H9 (cell line): ENCODE results near the gene NEURL1B. TPM values are rescaled to one million over a fixed set of nuclear protein-coding genes. Genes with fewer than 3 reads are reported as not detected.

ENCODE experiments used
- DNase-seq: peaks from one replicate; pipeline ENCODE4 v3.0.0-alpha.2; 2017
- H2AFZ ChIP-seq: one replicate; pipeline ENCODE4 v1.6.1; 2013; ENCODE audit warnings: mild to moderate bottlenecking, low read length, control low read depth, moderate library complexity
- H2AK5ac ChIP-seq: 2 replicates; pipeline ENCODE4 v1.6.1; 2013; ENCODE audit warnings: low read length, control low read depth, mixed read lengths; ENCODE audit not compliant: insufficient read length
- H2BK120ac ChIP-seq: one replicate; pipeline ENCODE4 v1.6.1; 2013; ENCODE audit warnings: low read depth, mild to moderate bottlenecking, low read length, control low read depth, inconsistent platforms; ENCODE audit not compliant: poor library complexity, severe bottlenecking
- H2BK12ac ChIP-seq: 2 replicates; pipeline ENCODE4 v1.6.1; 2013; ENCODE audit warnings: low read length, control low read depth, mixed read lengths, low read depth; ENCODE audit not compliant: insufficient read length
- H2BK15ac ChIP-seq: 2 replicates; pipeline ENCODE4 v1.6.1; 2013; ENCODE audit warnings: low read depth, low read length, control low read depth
- H2BK20ac ChIP-seq: one replicate; pipeline ENCODE4 v1.6.1; 2013; ENCODE audit warnings: low read depth, mild to moderate bottlenecking, low read length, control low read depth, inconsistent platforms; ENCODE audit not compliant: poor library complexity, severe bottlenecking
- H2BK5ac ChIP-seq: 2 replicates; pipeline ENCODE4 v1.6.1; 2013; ENCODE audit warnings: low read length, control low read depth, mixed read lengths; ENCODE audit not compliant: insufficient read length
- H3K14ac ChIP-seq: 2 replicates; pipeline ENCODE4 v1.6.1; 2013; ENCODE audit warnings: low read length, control low read depth; ENCODE audit not compliant: insufficient read depth
- H3K18ac ChIP-seq: 2 replicates; pipeline ENCODE4 v1.6.1; 2013; ENCODE audit warnings: low read depth, mild to moderate bottlenecking, mixed read lengths, low read length, control low read depth; ENCODE audit not compliant: insufficient read length
- H3K23ac ChIP-seq: 2 replicates; pipeline ENCODE4 v1.6.1; 2013; ENCODE audit warnings: low read length, control low read depth, mixed read lengths, low read depth; ENCODE audit not compliant: insufficient read length
- H3K23me2 ChIP-seq: 2 replicates; pipeline ENCODE4 v1.6.1; 2013; ENCODE audit warnings: low read depth, mild to moderate bottlenecking, mixed read lengths, low read length, control low read depth; ENCODE audit not compliant: insufficient read length, poor library complexity, severe bottlenecking
- H3K27ac ChIP-seq: 2 replicates; pipeline ENCODE4 v1.5.1; 2013; ENCODE audit warnings: low read length, control low read depth, mixed read lengths, low read depth; ENCODE audit not compliant: insufficient read length
- H3K27me3 ChIP-seq: 2 replicates; pipeline ENCODE4 v1.6.1; 2013; ENCODE audit warnings: low read length, control low read depth, inconsistent platforms; ENCODE audit not compliant: insufficient read depth
- H3K4ac ChIP-seq: 2 replicates; pipeline ENCODE4 v1.6.1; 2013; ENCODE audit warnings: low read depth, mild to moderate bottlenecking, control low read depth, inconsistent platforms, low read length, moderate library complexity
- H3K4me1 ChIP-seq: 2 replicates; pipeline ENCODE4 v1.6.1; 2013; ENCODE audit warnings: low read length, control low read depth, inconsistent platforms; ENCODE audit not compliant: insufficient read depth
- H3K4me2 ChIP-seq: 2 replicates; pipeline ENCODE4 v1.6.1; 2013; ENCODE audit warnings: low read length, control low read depth, mixed read lengths; ENCODE audit not compliant: insufficient read length, insufficient read depth
- H3K56ac ChIP-seq: 2 replicates; pipeline ENCODE4 v1.6.1; 2013; ENCODE audit warnings: low read depth, mild to moderate bottlenecking, mixed read lengths, low read length, control low read depth; ENCODE audit not compliant: insufficient read length
- H3K79me1 ChIP-seq: 2 replicates; pipeline ENCODE4 v1.6.1; 2013; ENCODE audit warnings: low read depth, mild to moderate bottlenecking, moderate library complexity, low read length, control low read depth, inconsistent platforms; ENCODE audit not compliant: insufficient read depth, poor library complexity, severe bottlenecking
- H3K79me2 ChIP-seq: 2 replicates; pipeline ENCODE4 v1.6.1; 2013; ENCODE audit warnings: low read length, control low read depth, inconsistent platforms; ENCODE audit not compliant: insufficient read depth
- H3K9ac ChIP-seq: 2 replicates; pipeline ENCODE4 v1.6.1; 2013; ENCODE audit warnings: low read length, control low read depth, mixed read lengths; ENCODE audit not compliant: insufficient read length; ENCODE audit errors: extremely low read depth
- H3K9me3 ChIP-seq: one replicate; pipeline ENCODE4 v1.6.1; 2013; ENCODE audit warnings: low read depth, low read length, inconsistent platforms; ENCODE audit not compliant: control insufficient read depth
- H3T11ph ChIP-seq: one replicate; pipeline ENCODE4 v1.6.1; 2013; ENCODE audit warnings: mild to moderate bottlenecking, low read length, control low read depth, inconsistent platforms
- H4K20me1 ChIP-seq: one replicate; pipeline ENCODE4 v1.6.1; 2013; ENCODE audit not compliant: control insufficient read depth, insufficient read length, insufficient read depth
- H4K5ac ChIP-seq: 2 replicates; pipeline ENCODE4 v1.6.1; 2013; ENCODE audit warnings: low read depth, mild to moderate bottlenecking, mixed read lengths, low read length, control low read depth; ENCODE audit not compliant: insufficient read length
- H4K8ac ChIP-seq: replicated peaks from 2 replicates; pipeline ENCODE4 v1.6.1; 2013; ENCODE audit warnings: low read length, control low read depth, mixed read lengths, low read depth; ENCODE audit not compliant: insufficient read length
- H4K91ac ChIP-seq: 2 replicates; pipeline ENCODE4 v1.6.1; 2013; ENCODE audit warnings: low read depth, mild to moderate bottlenecking, moderate library complexity, mixed read lengths, low read length, control low read depth; ENCODE audit not compliant: insufficient read length
- H3K27ac Mint-ChIP-seq, 3 experiments: 2 replicates in 2 of 3; 3 replicates in 1 of 3; pipeline ENCODE4 v1.8.0; 2020 to 2021; ENCODE audit warnings: mixed read lengths in 3 of 3, mild to moderate bottlenecking in 1 of 3, moderate library complexity in 1 of 3
- H3K27me3 Mint-ChIP-seq: 2 replicates; pipeline ENCODE4 v1.8.0; 2021; ENCODE audit warnings: low read depth, mild to moderate bottlenecking, moderate library complexity, mixed read lengths
- H3K36me3 Mint-ChIP-seq, 3 experiments: 2 replicates in 2 of 3; 3 replicates in 1 of 3; pipeline ENCODE4 v1.8.0; 2020 to 2021; ENCODE audit warnings: low read depth in 3 of 3, mixed read lengths in 3 of 3; ENCODE audit not compliant: insufficient read depth in 1 of 3
- H3K4me1 Mint-ChIP-seq, 2 experiments: 2 replicates each; pipeline ENCODE4 v1.8.0; 2020; ENCODE audit warnings: mixed read lengths in 2 of 2
- H3K4me3 Mint-ChIP-seq, 2 experiments: 2 replicates in 1 of 2; 3 replicates in 1 of 2; pipeline ENCODE4 v1.8.0; 2020 to 2021; ENCODE audit warnings: mild to moderate bottlenecking in 2 of 2, mixed read lengths in 2 of 2, moderate library complexity in 1 of 2
- H3K9me3 Mint-ChIP-seq, 2 experiments: 2 replicates in 1 of 2; 3 replicates in 1 of 2; pipeline ENCODE4 v1.8.0; 2020; ENCODE audit warnings: mild to moderate bottlenecking in 2 of 2, mixed read lengths in 2 of 2, moderate library complexity in 1 of 2
- WGBS: extraction: QIAGEN DNeasy Blood & Tissue Kit; methylation state at CpG from one replicate; pipeline ENCODE4 v1.1.7; 2013; ENCODE audit warnings: missing lambda C conversion rate, low lambda C conversion rate, mixed read lengths; ENCODE audit not compliant: insufficient read length; ENCODE audit errors: extremely low coverage; 5-methylcytosine and 5-hydroxymethylcytosine counted together
- total RNA-seq: library from RNA; stranded (reverse); gene quantifications from 2 replicates; pipeline ENCODE4 v1.2.1, GENCODE V29; 2021
- TF ChIP-seq, protein P1 (sequence below): fragments of 200-600 bp; sonication (generic); conservative IDR thresholded peaks from 3 replicates; pipeline ENCODE4 v1.8.0; 2021; ENCODE audit warnings: antibody characterized with exemption, mild to moderate bottlenecking

Gene NEURL1B
- total RNA-seq, 1 experiment from 2014 or later: 3.6 TPM

DNA sequence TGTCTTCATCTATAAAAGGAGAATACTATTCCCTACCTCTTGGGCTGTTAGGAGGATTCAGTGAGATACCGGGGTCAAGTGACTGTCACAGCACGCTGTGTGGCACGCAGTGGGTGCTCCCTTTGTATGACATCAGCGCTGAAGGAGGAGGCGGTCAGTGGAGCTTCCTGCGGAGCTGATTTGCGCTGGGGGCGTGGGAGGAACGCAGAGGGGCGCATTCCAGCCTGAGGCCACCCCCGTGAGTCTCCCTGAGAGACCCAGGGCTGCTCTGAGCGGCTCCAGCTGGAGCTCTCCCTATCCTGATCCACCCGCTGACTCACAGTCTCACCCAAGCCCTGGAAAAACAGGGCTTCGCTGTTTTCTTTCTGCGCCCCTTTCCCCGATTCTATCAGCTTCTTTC, 24.3 kb upstream of the NEURL1B start:
- H2BK15ac ChIP-seq: no peak overlapping the region
- Mint-ChIP-seq H3K27me3 (peaks cover 16% of the 10 kb centered on the region), H3K27ac (no peak overlapping the region), H3K4me1 (peaks cover 9 to 13% of the 10 kb centered on the region in 2 experiments; a peak in 3 of 4 replicates), H3K9me3 (peaks cover 0 to 5% of the 10 kb centered on the region in 2 experiments; a peak in 1 of 5 replicates), H3K36me3 (no peaks in the 10 kb centered on the region), H3K4me3 (no peak overlapping the region)
- H2BK12ac ChIP-seq: no peak overlapping the region
- H3K9ac ChIP-seq: no peak overlapping the region
- no peak overlapping the region for H2BK20ac ChIP-seq
- H3K79me1 ChIP-seq: no peaks in the 10 kb centered on the region
- no peak overlapping the region for H4K91ac ChIP-seq
- no peak for DNase-seq
- no peaks in the 10 kb centered on the region for H3K27me3 ChIP-seq
- no peaks in the 10 kb centered on the region for H3K79me2 ChIP-seq
- H2AK5ac ChIP-seq: no peak overlapping the region
- H3K4ac ChIP-seq: no peak overlapping the region
- H3T11ph ChIP-seq: no peak overlapping the region
- no peak overlapping the region for H3K18ac ChIP-seq
- no peaks in the 10 kb centered on the region for H3K9me3 ChIP-seq
- H4K5ac ChIP-seq: no peak overlapping the region
- H2BK5ac ChIP-seq: no peak overlapping the region
- TF ChIP-seq, protein P1, sequence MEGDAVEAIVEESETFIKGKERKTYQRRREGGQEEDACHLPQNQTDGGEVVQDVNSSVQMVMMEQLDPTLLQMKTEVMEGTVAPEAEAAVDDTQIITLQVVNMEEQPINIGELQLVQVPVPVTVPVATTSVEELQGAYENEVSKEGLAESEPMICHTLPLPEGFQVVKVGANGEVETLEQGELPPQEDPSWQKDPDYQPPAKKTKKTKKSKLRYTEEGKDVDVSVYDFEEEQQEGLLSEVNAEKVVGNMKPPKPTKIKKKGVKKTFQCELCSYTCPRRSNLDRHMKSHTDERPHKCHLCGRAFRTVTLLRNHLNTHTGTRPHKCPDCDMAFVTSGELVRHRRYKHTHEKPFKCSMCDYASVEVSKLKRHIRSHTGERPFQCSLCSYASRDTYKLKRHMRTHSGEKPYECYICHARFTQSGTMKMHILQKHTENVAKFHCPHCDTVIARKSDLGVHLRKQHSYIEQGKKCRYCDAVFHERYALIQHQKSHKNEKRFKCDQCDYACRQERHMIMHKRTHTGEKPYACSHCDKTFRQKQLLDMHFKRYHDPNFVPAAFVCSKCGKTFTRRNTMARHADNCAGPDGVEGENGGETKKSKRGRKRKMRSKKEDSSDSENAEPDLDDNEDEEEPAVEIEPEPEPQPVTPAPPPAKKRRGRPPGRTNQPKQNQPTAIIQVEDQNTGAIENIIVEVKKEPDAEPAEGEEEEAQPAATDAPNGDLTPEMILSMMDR: no peak
- no CpG with 5 or more reads among the region's 16 CpGs for WGBS
- no peak overlapping the region for H4K8ac ChIP-seq
- H3K23ac ChIP-seq: no peak overlapping the region
- H2AFZ ChIP-seq: no peak overlapping the region
- no peaks in the 10 kb centered on the region for H3K4me1 ChIP-seq
- no peak overlapping the region for H3K27ac ChIP-seq
- no peaks in the 10 kb centered on the region for H4K20me1 ChIP-seq
- no peak overlapping the region for H3K56ac ChIP-seq
- H3K14ac ChIP-seq: no peak overlapping the region; the same call in 1 of the 2 replicates
- no peaks in the 10 kb centered on the region for H3K23me2 ChIP-seq
- H2BK120ac ChIP-seq: no peak overlapping the region
- no peak overlapping the region for H3K4me2 ChIP-seq
